GM12875 (cell line): ENCODE data around the gene P3H3.

ENCODE experiments used
- H3K4me3 ChIP-seq: one replicate; pipeline ENCODE4 v1.5.1; 2011; ENCODE audit warnings: low read depth, low read length, control low read depth
- CTCF ChIP-seq: IDR thresholded peaks from 2 replicates; pipeline ENCODE4 v1.5.1; 2011; ENCODE audit warnings: low read depth, mild to moderate bottlenecking, control low read depth, inconsistent platforms, low read length, moderate library complexity, borderline replicate concordance; ENCODE audit not compliant: insufficient read depth

Gene P3H3

GRCh38 chr12:6827982-6828780, at the start of gene P3H3:
Gene P3H3 (plus strand): TSS chr12:6828407. CDS start chr12:6828441, 34 bp downstream.
- TF ChIP-seq CTCF: no peak
- peak within 1 kb of the TSS; percentile 45 for H3K4me3 ChIP-seq

GRCh38 chr12:6778574-6779550, 49.3 kb upstream of the P3H3 start:
- TF ChIP-seq CTCF: peak; percentile 90
- peak overlapping the region; percentile 49 for H3K4me3 ChIP-seq

- no peak for TF ChIP-seq CTCF
- H3K4me3 ChIP-seq: no peak overlapping the region
These were observed 48.3 kb upstream of the P3H3 start for GRCh38 chr12:6779708-6780432.

GRCh38 chr12:6780573-6780972, 47.6 kb upstream of the P3H3 start:
- no peak overlapping the region for H3K4me3 ChIP-seq
- TF ChIP-seq CTCF: no peak

GRCh38 chr12:6782119-6782518, 46.1 kb upstream of the P3H3 start:
- no peak for TF ChIP-seq CTCF
- H3K4me3 ChIP-seq: no peak overlapping the region

GRCh38 chr12:6782850-6783566, 45.2 kb upstream of the P3H3 start:
- no peak overlapping the region for H3K4me3 ChIP-seq
- no peak for TF ChIP-seq CTCF
